MCF 10A (cell line): Measurements from ENCODE around the gene ATP2A3. TPM values are rescaled to one million over a fixed set of nuclear protein-coding genes. Genes with fewer than 3 reads are reported as not detected.
"Not testable (repeated sequence)": the region's sequence is repeated elsewhere in the genome, so short reads cannot be mapped to it uniquely, and the experiment has no call there.

ENCODE experiments used
- BruUV-seq: library from RNA; stranded (reverse); fragments of 400-500 nt; replicated peaks from 2 replicates; lab custom pipeline; 2021; lab: Mats Ljungman, UMichigan
- CTCF ChIA-PET: fragments of 300-600 bp; sonication (Branson Sonifier 250); formaldehyde crosslinking; extraction: SDS; loops from one replicate; lab custom pipeline; 2021; ENCODE audit warnings: antibody characterized with exemption, inconsistent platforms; lab: Yijun Ruan, JAX
- POLR2A ChIA-PET: fragments of 300-600, 350-650 bp; sonication (Branson Sonifier 250); formaldehyde crosslinking; extraction: SDS; loops from one replicate; lab custom pipeline; 2020; ENCODE audit warnings: antibody characterized with exemption, inconsistent platforms; lab: Yijun Ruan, JAX
- DNase-seq: peaks from one replicate; pipeline ENCODE4 v3.0.0-alpha.2; 2018; ENCODE audit not compliant: unreplicated experiment
- H3K27ac Mint-ChIP-seq: one replicate; pipeline ENCODE4 v1.8.0; 2022; ENCODE audit warnings: mild to moderate bottlenecking, low read depth, mixed read lengths; ENCODE audit not compliant: unreplicated experiment
- H3K27me3 Mint-ChIP-seq: one replicate; pipeline ENCODE4 v1.8.0; 2022; ENCODE audit warnings: mixed read lengths; ENCODE audit not compliant: insufficient read depth, unreplicated experiment
- H3K36me3 Mint-ChIP-seq: one replicate; pipeline ENCODE4 v1.8.0; 2022; ENCODE audit warnings: mild to moderate bottlenecking, moderate library complexity, mixed read lengths; ENCODE audit not compliant: insufficient read depth, unreplicated experiment
- H3K4me1 Mint-ChIP-seq: one replicate; pipeline ENCODE4 v1.8.0; 2022; ENCODE audit warnings: mixed read lengths; ENCODE audit not compliant: insufficient read depth, unreplicated experiment
- H3K4me3 Mint-ChIP-seq: one replicate; pipeline ENCODE4 v1.8.0; 2022; ENCODE audit warnings: mild to moderate bottlenecking, moderate library complexity, mixed read lengths; ENCODE audit not compliant: unreplicated experiment
- H3K9me3 Mint-ChIP-seq: one replicate; pipeline ENCODE4 v1.8.0; 2022; ENCODE audit warnings: mixed read lengths; ENCODE audit not compliant: unreplicated experiment
- CTCF ChIP-seq: fragments of 200-600 bp; IDR thresholded peaks from one replicate; pipeline ENCODE4 v1.8.0; 2022; ENCODE audit warnings: antibody characterized with exemption, mild to moderate bottlenecking; ENCODE audit not compliant: unreplicated experiment
- intact Hi-C: fragments of 100-400 bp; cut with micrococcal nuclease; formaldehyde crosslinking; loops from 2 replicates; pipeline ENCODE4 v1.14.1; 2022
- total RNA-seq: library from RNA; stranded (reverse); gene quantifications from 2 replicates; pipeline ENCODE4 v1.2.3, GENCODE V29; 2022

ATP2A3 gene
- total RNA-seq, 1 experiment from 2014 or later, result not detected

GRCh38 chr17:3995067-3995466 lies 30.8 kb upstream of the ATP2A3 start:
- H3K27ac Mint-ChIP-seq, result no peak overlapping the region
- intact Hi-C loops, result no loop called here
- no peaks in the 10 kb centered on the region for H3K36me3 Mint-ChIP-seq
- peaks cover 8% of the 10 kb centered on the region for H3K4me1 Mint-ChIP-seq
- ChIA-PET POLR2A (interaction anchor here (0.6 to 1.3 kb wide), 2 partner anchors 9 to 196 kb away, joined by 3 read pairs; no protein-coding TSS in a partner anchor), CTCF (interaction anchor here (0.7 to 1.3 kb wide), 3 partner anchors 9 to 81 kb away, joined by 3 read pairs; no protein-coding TSS in a partner anchor)
- no peak overlapping the region for H3K4me3 Mint-ChIP-seq
- H3K27me3 Mint-ChIP-seq, result peaks cover 12% of the 10 kb centered on the region
- no TSS peak for BruUV-seq
- DNase-seq, result no peak
- H3K9me3 Mint-ChIP-seq, result no peaks in the 10 kb centered on the region
- no peak for TF ChIP-seq CTCF

- no TSS peak for BruUV-seq
- no peak for TF ChIP-seq CTCF
- intact Hi-C loops, result no loop called here
- no peaks in the 10 kb centered on the region for H3K9me3 Mint-ChIP-seq
- CTCF ChIA-PET, result interaction anchor here (1.2 to 1.3 kb wide), 2 partner anchors 11 to 80 kb away, joined by 3 read pairs; no protein-coding TSS in a partner anchor
- peaks cover 12% of the 10 kb centered on the region for H3K27me3 Mint-ChIP-seq
- no peak for DNase-seq
- H3K36me3 Mint-ChIP-seq, result no peaks in the 10 kb centered on the region
- H3K4me1 Mint-ChIP-seq, result peaks cover 8% of the 10 kb centered on the region
- POLR2A ChIA-PET, result interaction anchor here (0.6 kb wide), 1 partner anchor 197 kb away, joined by 3 read pairs; no protein-coding TSS in a partner anchor
- H3K27ac Mint-ChIP-seq, result no peak overlapping the region
- no peak overlapping the region for H3K4me3 Mint-ChIP-seq
Measured at GRCh38 chr17:3994221-3994576, 30.0 kb upstream of the ATP2A3 start.

- BruUV-seq, result no TSS peak
- H3K36me3 Mint-ChIP-seq, result no peaks in the 10 kb centered on the region
- peaks cover 12% of the 10 kb centered on the region for H3K27me3 Mint-ChIP-seq
- peaks cover 8% of the 10 kb centered on the region for H3K4me1 Mint-ChIP-seq
- H3K4me3 Mint-ChIP-seq, result no peak overlapping the region
- ChIA-PET POLR2A (interaction anchor here (0.7 to 1.0 kb wide), 2 partner anchors 23 to 108 kb away, joined by 3 read pairs; no protein-coding TSS in a partner anchor), CTCF (interaction anchor here (0.6 to 1.3 kb wide), 5 partner anchors 12 to 257 kb away, joined by 3 to 4 read pairs (median 3); no protein-coding TSS in a partner anchor)
- no peak for TF ChIP-seq CTCF
- DNase-seq, result no peak
- H3K9me3 Mint-ChIP-seq, result no peaks in the 10 kb centered on the region
- no peak overlapping the region for H3K27ac Mint-ChIP-seq
- intact Hi-C loops, result no loop called here
Measured at GRCh38 chr17:3993493-3994220, 29.4 kb upstream of the ATP2A3 start.

- no peaks in the 10 kb centered on the region for H3K9me3 Mint-ChIP-seq
- DNase-seq, result no peak
- intact Hi-C loops, result no loop called here
- no peak overlapping the region for H3K27ac Mint-ChIP-seq
- no peak overlapping the region for H3K4me3 Mint-ChIP-seq
- ChIA-PET CTCF (interaction anchor here (1.3 kb wide), 1 partner anchor 14 kb away, joined by 4 read pairs; no protein-coding TSS in a partner anchor), POLR2A (interaction anchor here (1.0 kb wide), 2 partner anchors 10 to 25 kb away, joined by 3 read pairs; no protein-coding TSS in a partner anchor)
- H3K4me1 Mint-ChIP-seq, result peaks cover 8% of the 10 kb centered on the region
- no peaks in the 10 kb centered on the region for H3K36me3 Mint-ChIP-seq
- no TSS peak for BruUV-seq
- TF ChIP-seq CTCF, result no peak
- peaks cover 12% of the 10 kb centered on the region for H3K27me3 Mint-ChIP-seq
Measured at GRCh38 chr17:3992370-3992769, 28.1 kb upstream of the ATP2A3 start.

GRCh38 chr17:3991699-3992098 lies 27.5 kb upstream of the ATP2A3 start:
- H3K9me3 Mint-ChIP-seq, H3K27ac Mint-ChIP-seq, H3K36me3 Mint-ChIP-seq, H3K4me3 Mint-ChIP-seq, BruUV-seq, intact Hi-C loops, POLR2A ChIA-PET, H3K4me1 Mint-ChIP-seq, DNase-seq: not testable (repeated sequence)
- H3K27me3 Mint-ChIP-seq, result peaks cover 12% of the 10 kb centered on the region
- CTCF ChIA-PET, result interaction anchor here (0.7 kb wide), 1 partner anchor 90 kb away, joined by 4 read pairs; no protein-coding TSS in a partner anchor
